Prostate gland (tissue), 2 donors: Measurements from ENCODE around the gene TFPI.

ENCODE experiments used
- POLR2A ChIP-seq: fragments of 450-650 bp; IDR thresholded peaks from one replicate; pipeline ENCODE4 v1.6.1; 2016; ENCODE audit warnings: antibody characterized with exemption, mild to moderate bottlenecking
- TF ChIP-seq, protein P1 (sequence below), 4 experiments: fragments of 200-600 bp in 2 of 4; fragments of 450-650 bp in 2 of 4; sonication (generic) in 2 of 4; IDR thresholded peaks; 1 replicate in 3 of 4; 2 replicates in 1 of 4; pipeline ENCODE4 v1.5.1; 2016 to 2019; ENCODE audit warnings: antibody characterized with exemption in 4 of 4, mild to moderate bottlenecking in 2 of 4, moderate library complexity in 2 of 4

DNA sequence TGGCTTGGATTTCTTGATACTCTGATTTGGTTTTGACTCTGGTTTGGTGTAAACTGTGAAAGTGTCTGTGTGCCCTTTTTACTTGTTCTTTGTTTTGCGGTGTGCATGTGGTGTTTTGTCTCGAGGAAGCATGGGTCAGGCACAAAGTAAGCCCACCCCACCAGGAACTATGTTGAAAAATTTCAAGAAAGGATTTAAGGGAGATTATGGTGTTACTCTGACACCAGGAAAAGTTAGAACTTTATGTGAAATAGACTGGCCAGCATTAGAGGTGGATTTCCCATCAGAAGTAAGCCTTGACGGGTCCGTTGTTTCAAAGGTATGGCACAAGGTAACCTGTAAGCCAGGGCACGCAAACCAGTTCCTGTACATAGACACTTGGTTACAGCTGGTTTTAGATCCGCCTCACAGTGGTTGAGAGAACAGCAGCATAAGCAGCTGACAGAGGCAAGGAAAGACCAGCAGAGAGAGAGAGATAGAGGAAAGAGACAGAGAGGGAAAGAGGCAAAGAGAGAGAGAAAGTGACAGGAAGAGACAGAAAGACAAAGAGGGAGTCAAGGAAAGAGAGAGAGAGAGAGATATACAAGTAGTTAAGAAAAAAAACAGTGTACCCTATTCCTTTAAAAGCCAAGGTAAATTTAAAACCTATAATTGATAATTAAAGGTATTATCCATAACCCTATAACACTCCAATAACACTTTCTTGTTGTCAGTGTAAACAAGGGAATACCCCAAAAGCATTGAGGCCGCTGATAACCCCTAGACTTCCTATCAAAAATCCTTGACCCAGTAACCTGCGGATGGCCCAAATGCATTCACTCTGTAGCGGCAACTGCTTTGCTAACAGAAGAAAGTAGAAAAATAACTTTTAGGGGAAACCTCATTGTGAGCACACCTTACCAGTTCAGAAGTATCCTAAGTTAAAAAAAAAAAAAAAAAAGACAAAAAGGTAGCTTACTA, 42.6 kb downstream of the TFPI start:
- no peak for TF ChIP-seq POLR2A
- TF ChIP-seq, protein P1, sequence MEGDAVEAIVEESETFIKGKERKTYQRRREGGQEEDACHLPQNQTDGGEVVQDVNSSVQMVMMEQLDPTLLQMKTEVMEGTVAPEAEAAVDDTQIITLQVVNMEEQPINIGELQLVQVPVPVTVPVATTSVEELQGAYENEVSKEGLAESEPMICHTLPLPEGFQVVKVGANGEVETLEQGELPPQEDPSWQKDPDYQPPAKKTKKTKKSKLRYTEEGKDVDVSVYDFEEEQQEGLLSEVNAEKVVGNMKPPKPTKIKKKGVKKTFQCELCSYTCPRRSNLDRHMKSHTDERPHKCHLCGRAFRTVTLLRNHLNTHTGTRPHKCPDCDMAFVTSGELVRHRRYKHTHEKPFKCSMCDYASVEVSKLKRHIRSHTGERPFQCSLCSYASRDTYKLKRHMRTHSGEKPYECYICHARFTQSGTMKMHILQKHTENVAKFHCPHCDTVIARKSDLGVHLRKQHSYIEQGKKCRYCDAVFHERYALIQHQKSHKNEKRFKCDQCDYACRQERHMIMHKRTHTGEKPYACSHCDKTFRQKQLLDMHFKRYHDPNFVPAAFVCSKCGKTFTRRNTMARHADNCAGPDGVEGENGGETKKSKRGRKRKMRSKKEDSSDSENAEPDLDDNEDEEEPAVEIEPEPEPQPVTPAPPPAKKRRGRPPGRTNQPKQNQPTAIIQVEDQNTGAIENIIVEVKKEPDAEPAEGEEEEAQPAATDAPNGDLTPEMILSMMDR (IDR thresholded peaks at IDR 0.05), result no peak
